HG03025 (cell line): ENCODE results near the gene TAS2R19.
"Not testable (repeated sequence)": the region's sequence is repeated elsewhere in the genome, so short reads cannot be mapped to it uniquely, and the experiment has no call there.

Experiments used
- ATAC-seq: cut with Tn5 transposase; IDR thresholded peaks from one replicate; pipeline ENCODE4 v1.9.1; 2021; ENCODE audit warnings: mild to moderate bottlenecking, moderate library complexity; ENCODE audit not compliant: unreplicated experiment, low FRiP score

TAS2R19 gene

GRCh38 chr12:11022520-11022919 lies at the start of gene TAS2R19:
TSS of gene TAS2R19 (minus strand) at chr12:11022620. CDS start at chr12:11022571, 49 bp downstream.
- no peak for ATAC-seq

- ATAC-seq, result no peak
Observed at GRCh38 chr12:11071414-11071813, 49.0 kb upstream of the TAS2R19 start.

GRCh38 chr12:11070999-11071398 lies 48.6 kb upstream of the TAS2R19 start:
- ATAC-seq, result no peak

GRCh38 chr12:11069854-11070365 lies 47.5 kb upstream of the TAS2R19 start:
- no peak for ATAC-seq

- no peak for ATAC-seq
Observed at GRCh38 chr12:11067514-11067913, 45.1 kb upstream of the TAS2R19 start.

- ATAC-seq, result not testable (repeated sequence)
Observed at GRCh38 chr12:11062194-11062593, 39.8 kb upstream of the TAS2R19 start, which contains the start of gene TAS2R46. TSS of gene TAS2R46 (minus strand) at chr12:11062294. CDS start at chr12:11062294, 0 bp downstream.

- no peak for ATAC-seq
Observed at GRCh38 chr12:11059784-11060183, 37.4 kb upstream of the TAS2R19 start.

- ATAC-seq, result no peak
Observed at GRCh38 chr12:11059041-11059440, 36.6 kb upstream of the TAS2R19 start.

- no peak for ATAC-seq
Observed at GRCh38 chr12:11055306-11055705, 32.9 kb upstream of the TAS2R19 start.

GRCh38 chr12:11049806-11050531 lies 27.5 kb upstream of the TAS2R19 start:
- ATAC-seq, result not testable (repeated sequence)

- not testable (repeated sequence) for ATAC-seq
Observed at GRCh38 chr12:11041366-11041765, 18.9 kb upstream of the TAS2R19 start.

GRCh38 chr12:11040162-11040561 lies 17.7 kb upstream of the TAS2R19 start:
- ATAC-seq, result no peak

GRCh38 chr12:11039171-11039570 lies 16.8 kb upstream of the TAS2R19 start:
- ATAC-seq, result no peak

GRCh38 chr12:11033959-11034358 lies 11.5 kb upstream of the TAS2R19 start:
- not testable (repeated sequence) for ATAC-seq

GRCh38 chr12:11031307-11031706 lies 8.9 kb upstream of the TAS2R19 start, which contains the start of gene TAS2R31:
TSS of gene TAS2R31 (minus strand) at chr12:11031407. CDS start at chr12:11031335, 72 bp downstream.
- ATAC-seq, result no peak

- no peak for ATAC-seq
Observed at GRCh38 chr12:11026118-11026517, 3.7 kb upstream of the TAS2R19 start.

GRCh38 chr12:11023387-11023786 lies 967 bp upstream of the TAS2R19 start:
- no peak for ATAC-seq

GRCh38 chr12:11016937-11017336 lies 5.5 kb downstream of the TAS2R19 start:
- ATAC-seq, result no peak

GRCh38 chr12:11015775-11016430 lies 6.5 kb downstream of the TAS2R19 start:
- no peak for ATAC-seq

- no peak for ATAC-seq
Observed at GRCh38 chr12:11014234-11014633, 8.2 kb downstream of the TAS2R19 start.

- ATAC-seq, result no peak
Observed at GRCh38 chr12:11007608-11008007, 14.8 kb downstream of the TAS2R19 start.
